ENCODE measurements around the gene ESYT3. TPM values are rescaled to one million over a fixed set of nuclear protein-coding genes. Genes with fewer than 3 reads are reported as not detected.

ESYT3 gene
- total RNA-seq, 1 experiment from 2014 or later: 2.6 TPM

GRCh38 chr3:138404121-138404520 is 30.3 kb upstream of the ESYT3 start:
- in situ Hi-C loops (cut with HindIII; ENCODE audit: low pct_unique_long_range_greater_than_20kb, low sequenced_read_pairs): no loop called here
- CTCF ChIA-PET: no interaction called here
- no peaks in the 10 kb centered on the region for H3K36me3 ChIP-seq (ENCODE audit: control insufficient read depth, insufficient read depth, low read length)
- no peak for DNase-seq (ENCODE audit: low read depth, low spot score)
- H3K4me3 ChIP-seq (ENCODE audit: low read depth in 2 of 2, low read length in 2 of 2): no peak overlapping the region
- no peak for TF ChIP-seq POLR2AphosphoS5 (IDR thresholded peaks at IDR 0.05; ENCODE audit: low read depth, low read length)
- no peak for TF ChIP-seq SIN3A (IDR thresholded peaks at IDR 0.05; ENCODE audit: borderline replicate concordance, insufficient read depth, low read depth, low read length)
- TF ChIP-seq CTCF (IDR thresholded peaks at IDR 0.05): no peak
- no peak for TF ChIP-seq TCF7L2 (IDR thresholded peaks at IDR 0.05; ENCODE audit: low read depth, low read length)
- no peak for TF ChIP-seq REST (IDR thresholded peaks at IDR 0.05; ENCODE audit: insufficient read depth in 1 of 2, low read depth in 2 of 2, low read length in 1 of 2)
- POLR2A ChIA-PET: no interaction called here
- no peaks in the 10 kb centered on the region for H3K27me3 ChIP-seq (ENCODE audit: control insufficient read depth, insufficient read depth, low read length)
- intact Hi-C loops (cut with micrococcal nuclease; ENCODE audit: unreplicated experiment): loop anchor here (10.0 kb wide), 1 partner anchor 69 kb away; no protein-coding TSS in a partner anchor
- no peaks in the 10 kb centered on the region for H3K9me3 ChIP-seq (ENCODE audit: control insufficient read depth, insufficient read depth, low read depth, low read length)
- ATAC-seq: no peak
- H3K27ac ChIP-seq (ENCODE audit: low read length): no peak overlapping the region
- no peaks in the 10 kb centered on the region for H3K4me1 ChIP-seq (ENCODE audit: control insufficient read depth, insufficient read depth, low read length)
- no TSS peak for BruUV-seq (replicated peaks)

- no TSS peak for BruUV-seq (replicated peaks)
- DNase-seq (ENCODE audit: low read depth, low spot score) (no peak), ATAC-seq (no peak)
- Histone ChIP-seq H3K9me3 (ENCODE audit: control insufficient read depth, insufficient read depth, low read depth, low read length) (no peaks in the 10 kb centered on the region), H3K4me3 (ENCODE audit: low read depth in 2 of 2, low read length in 2 of 2) (no peak overlapping the region), H3K27ac (ENCODE audit: low read length) (no peak overlapping the region), H3K36me3 (ENCODE audit: control insufficient read depth, insufficient read depth, low read length) (no peaks in the 10 kb centered on the region), H3K27me3 (ENCODE audit: control insufficient read depth, insufficient read depth, low read length) (no peaks in the 10 kb centered on the region), H3K4me1 (ENCODE audit: control insufficient read depth, insufficient read depth, low read length) (no peaks in the 10 kb centered on the region)
- TF ChIP-seq TCF7L2 (IDR thresholded peaks at IDR 0.05; ENCODE audit: low read depth, low read length) (no peak), POLR2AphosphoS5 (IDR thresholded peaks at IDR 0.05; ENCODE audit: low read depth, low read length) (no peak)
- ChIA-PET CTCF (no interaction called here), POLR2A (no interaction called here)
- intact Hi-C loops (cut with micrococcal nuclease; ENCODE audit: unreplicated experiment): loop anchor here (10.0 kb wide), 1 partner anchor 70 kb away; no protein-coding TSS in a partner anchor
- in situ Hi-C loops (cut with HindIII; ENCODE audit: low pct_unique_long_range_greater_than_20kb, low sequenced_read_pairs): no loop called here
Observed at GRCh38 chr3:138405001-138405400, 29.4 kb upstream of the ESYT3 start.

GRCh38 chr3:138405486-138405885 is 28.9 kb upstream of the ESYT3 start:
- in situ Hi-C loops (cut with HindIII; ENCODE audit: low pct_unique_long_range_greater_than_20kb, low sequenced_read_pairs): no loop called here
- Histone ChIP-seq H3K36me3 (ENCODE audit: control insufficient read depth, insufficient read depth, low read length) (no peaks in the 10 kb centered on the region), H3K27ac (ENCODE audit: low read length) (no peak overlapping the region), H3K4me3 (ENCODE audit: low read depth in 2 of 2, low read length in 2 of 2) (no peak overlapping the region), H3K4me1 (ENCODE audit: control insufficient read depth, insufficient read depth, low read length) (no peaks in the 10 kb centered on the region), H3K9me3 (ENCODE audit: control insufficient read depth, insufficient read depth, low read depth, low read length) (no peaks in the 10 kb centered on the region), H3K27me3 (ENCODE audit: control insufficient read depth, insufficient read depth, low read length) (no peaks in the 10 kb centered on the region)
- no TSS peak for BruUV-seq (replicated peaks)
- no peak for DNase-seq (ENCODE audit: low read depth, low spot score)
- intact Hi-C loops (cut with micrococcal nuclease; ENCODE audit: unreplicated experiment): loop anchor here (10.0 kb wide), 1 partner anchor 71 kb away; no protein-coding TSS in a partner anchor
- no peak for ATAC-seq
- ChIA-PET CTCF (no interaction called here), POLR2A (interaction anchor here (0.6 kb wide), 1 partner anchor 223 kb away, joined by 4 read pairs; no protein-coding TSS in a partner anchor)
- no peak for TF ChIP-seq SIN3A (IDR thresholded peaks at IDR 0.05; ENCODE audit: borderline replicate concordance, insufficient read depth, low read depth, low read length)
- TF ChIP-seq POLR2AphosphoS5 (IDR thresholded peaks at IDR 0.05; ENCODE audit: low read depth, low read length): no peak
- TF ChIP-seq REST (IDR thresholded peaks at IDR 0.05; ENCODE audit: insufficient read depth in 1 of 2, low read depth in 2 of 2, low read length in 1 of 2): no peak
- TF ChIP-seq CTCF (IDR thresholded peaks at IDR 0.05): no peak
- TF ChIP-seq TCF7L2 (IDR thresholded peaks at IDR 0.05; ENCODE audit: low read depth, low read length): no peak

Data from Panc1 (cell line).